Right lobe of liver (tissue), 6 donors: ENCODE results near the gene PXDN. TPM values are rescaled to one million over a fixed set of nuclear protein-coding genes. Genes with fewer than 3 reads are reported as not detected.
A peak's percentile ranks its signal among the peaks of the same experiment; 100 is the strongest.
"Not testable (repeated sequence)": the region's sequence is repeated elsewhere in the genome, so short reads cannot be mapped to it uniquely, and the experiment has no call there.

Source experiments
- ATAC-seq, 4 donors: fragments of 200-7000 bp; cut with Tn5 transposase; one replicate each; pipeline ENCODE4 v1.9.1; 2020; ENCODE audit warnings: mild to moderate bottlenecking in 4 of 4, moderate library complexity in 4 of 4
- DNase-seq, 3 donors: peaks; one replicate each; pipeline ENCODE4 v3.0.0-alpha.2; 2020
- H3K27ac ChIP-seq, 3 donors: fragments of 200-600 bp; one replicate each; pipeline ENCODE4 v1.8.0; 2022
- H3K27me3 ChIP-seq, 2 donors: fragments of 200-600 bp; one replicate each; pipeline ENCODE4 v1.8.0; 2022
- H3K36me3 ChIP-seq, 4 donors: fragments of 200-600 bp; sonication (generic) in 1 of 4; one replicate each; pipeline versions ENCODE4 v1.5.1 to v1.8.0; 2017 to 2022; ENCODE audit warnings: control low read depth in 1 of 4
- H3K4me1 ChIP-seq, 4 donors: fragments of 200-600 bp; sonication (generic) in 1 of 4; one replicate each; pipeline versions ENCODE4 v1.5.1 to v1.8.0; 2017 to 2022; ENCODE audit warnings: control low read depth in 1 of 4
- H3K4me3 ChIP-seq, 3 donors: fragments of 200-600 bp; one replicate each; pipeline ENCODE4 v1.8.0; 2022
- H3K9me3 ChIP-seq, 4 donors: fragments of 200-600 bp; sonication (generic) in 1 of 4; one replicate each; pipeline versions ENCODE4 v1.5.1 to v1.8.0; 2017 to 2022; ENCODE audit warnings: control low read depth in 1 of 4
- POLR2A ChIP-seq: fragments of 450-650 bp; IDR thresholded peaks from one replicate; pipeline ENCODE4 v1.6.1; 2017; ENCODE audit warnings: antibody characterized with exemption, mild to moderate bottlenecking
- WGBS: methylation state at CpG from one replicate; pipeline ENCODE4 v1.1.6; 2018; ENCODE audit warnings: low coverage, low lambda C conversion rate; ENCODE audit not compliant: insufficient coverage; ENCODE audit errors: missing lambda C conversion rate; 5-methylcytosine and 5-hydroxymethylcytosine counted together
- intact Hi-C, 2 donors: fragments of 100-400 bp; cut with DNase I; formaldehyde crosslinking; loops; one replicate each; pipeline versions ENCODE4 v1.11.2 to v1.14.1; 2022
- total RNA-seq, 6 experiments: library from RNA; depleted of rRNA in 2 of 6; stranded (reverse); fragments of >200 nt in 2 of 6; fragmentation: NEBNext Ultra II Directional in 3 of 6; extraction: Animal tissue kit (Norgen Biotek cat#: 25700) in 3 of 6; gene quantifications; one replicate each; pipeline versions ENCODE4 v1.1.0 to v1.2.4, GENCODE V29; 2016 to 2023
- TF ChIP-seq, protein P1 (sequence below), 4 donors: fragments of 200-600 bp in 3 of 4; fragments of 450-650 bp in 1 of 4; IDR thresholded peaks; one replicate each; pipeline versions ENCODE4 v1.5.1 to v1.8.0; 2016 to 2022; ENCODE audit warnings: antibody characterized with exemption in 4 of 4, mild to moderate bottlenecking in 2 of 4
- donor health status: DM: no; HTN: yes; CAD: no.
- donor health status: DM: no; HTN: no; CAD: no.
- donor health status: DM: no; HTN: no; CAD: no.
- donor health status: DM: no; HTN: yes; CAD: no.
- donor health status: DM: no; HTN: yes; CAD: no.

PXDN gene
- total RNA-seq, 6 experiments from 2014 or later, result 5.5 to 21.0 (median 11.4) TPM

DNA sequence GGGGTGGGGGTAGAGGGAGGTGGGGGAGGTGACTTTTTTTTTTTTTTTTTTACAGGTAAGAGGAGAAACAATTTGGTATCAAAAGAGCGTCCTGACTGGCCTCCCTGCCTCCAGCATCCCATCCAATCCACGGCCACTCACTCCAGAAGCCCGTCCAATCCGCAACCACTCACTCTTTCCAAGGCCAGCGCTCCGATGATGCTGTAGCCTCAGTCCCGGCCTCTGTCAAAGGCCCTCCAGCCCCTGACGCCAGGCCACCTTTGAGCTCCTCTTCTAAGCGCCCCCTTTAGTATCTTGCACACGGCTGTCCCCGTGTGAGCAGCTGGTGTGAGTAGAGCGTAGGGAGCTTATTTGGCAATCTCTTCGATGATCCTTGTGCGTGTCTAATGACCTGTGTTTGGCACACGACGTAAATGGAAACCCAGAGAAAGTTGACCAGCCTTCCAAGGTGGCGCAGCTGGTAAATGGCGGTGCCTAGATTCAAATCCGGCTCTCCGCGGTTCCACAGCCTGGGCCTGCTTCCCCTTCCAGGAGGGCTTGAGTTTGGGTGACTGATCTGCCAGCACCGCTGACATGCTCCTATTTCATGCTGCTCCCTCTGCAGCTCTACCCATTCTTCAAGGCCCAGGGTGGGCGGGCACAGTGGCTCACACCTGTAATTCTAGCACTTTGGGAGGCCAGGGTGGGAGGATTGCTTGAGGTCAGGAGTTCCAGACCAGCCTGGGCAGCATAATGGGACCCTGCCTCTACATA is 23.8 kb upstream of the PXDN start:
- no peak for ATAC-seq
- TF ChIP-seq, protein P1, sequence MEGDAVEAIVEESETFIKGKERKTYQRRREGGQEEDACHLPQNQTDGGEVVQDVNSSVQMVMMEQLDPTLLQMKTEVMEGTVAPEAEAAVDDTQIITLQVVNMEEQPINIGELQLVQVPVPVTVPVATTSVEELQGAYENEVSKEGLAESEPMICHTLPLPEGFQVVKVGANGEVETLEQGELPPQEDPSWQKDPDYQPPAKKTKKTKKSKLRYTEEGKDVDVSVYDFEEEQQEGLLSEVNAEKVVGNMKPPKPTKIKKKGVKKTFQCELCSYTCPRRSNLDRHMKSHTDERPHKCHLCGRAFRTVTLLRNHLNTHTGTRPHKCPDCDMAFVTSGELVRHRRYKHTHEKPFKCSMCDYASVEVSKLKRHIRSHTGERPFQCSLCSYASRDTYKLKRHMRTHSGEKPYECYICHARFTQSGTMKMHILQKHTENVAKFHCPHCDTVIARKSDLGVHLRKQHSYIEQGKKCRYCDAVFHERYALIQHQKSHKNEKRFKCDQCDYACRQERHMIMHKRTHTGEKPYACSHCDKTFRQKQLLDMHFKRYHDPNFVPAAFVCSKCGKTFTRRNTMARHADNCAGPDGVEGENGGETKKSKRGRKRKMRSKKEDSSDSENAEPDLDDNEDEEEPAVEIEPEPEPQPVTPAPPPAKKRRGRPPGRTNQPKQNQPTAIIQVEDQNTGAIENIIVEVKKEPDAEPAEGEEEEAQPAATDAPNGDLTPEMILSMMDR (IDR thresholded peaks at IDR 0.05), result no peak
- no peak for TF ChIP-seq POLR2A
- no peak for DNase-seq
- no peaks in the 10 kb centered on the region for H3K9me3 ChIP-seq
- intact Hi-C loops, result no loop called here
- H3K27me3 ChIP-seq, result no peaks in the 10 kb centered on the region
- H3K4me1 ChIP-seq, result no peaks in the 10 kb centered on the region
- H3K4me3 ChIP-seq, result no peak overlapping the region
- 80% methylated on average over 15 of the region's 23 CpGs for WGBS
- no peaks in the 10 kb centered on the region for H3K36me3 ChIP-seq
- H3K27ac ChIP-seq, result no peak overlapping the region

DNA sequence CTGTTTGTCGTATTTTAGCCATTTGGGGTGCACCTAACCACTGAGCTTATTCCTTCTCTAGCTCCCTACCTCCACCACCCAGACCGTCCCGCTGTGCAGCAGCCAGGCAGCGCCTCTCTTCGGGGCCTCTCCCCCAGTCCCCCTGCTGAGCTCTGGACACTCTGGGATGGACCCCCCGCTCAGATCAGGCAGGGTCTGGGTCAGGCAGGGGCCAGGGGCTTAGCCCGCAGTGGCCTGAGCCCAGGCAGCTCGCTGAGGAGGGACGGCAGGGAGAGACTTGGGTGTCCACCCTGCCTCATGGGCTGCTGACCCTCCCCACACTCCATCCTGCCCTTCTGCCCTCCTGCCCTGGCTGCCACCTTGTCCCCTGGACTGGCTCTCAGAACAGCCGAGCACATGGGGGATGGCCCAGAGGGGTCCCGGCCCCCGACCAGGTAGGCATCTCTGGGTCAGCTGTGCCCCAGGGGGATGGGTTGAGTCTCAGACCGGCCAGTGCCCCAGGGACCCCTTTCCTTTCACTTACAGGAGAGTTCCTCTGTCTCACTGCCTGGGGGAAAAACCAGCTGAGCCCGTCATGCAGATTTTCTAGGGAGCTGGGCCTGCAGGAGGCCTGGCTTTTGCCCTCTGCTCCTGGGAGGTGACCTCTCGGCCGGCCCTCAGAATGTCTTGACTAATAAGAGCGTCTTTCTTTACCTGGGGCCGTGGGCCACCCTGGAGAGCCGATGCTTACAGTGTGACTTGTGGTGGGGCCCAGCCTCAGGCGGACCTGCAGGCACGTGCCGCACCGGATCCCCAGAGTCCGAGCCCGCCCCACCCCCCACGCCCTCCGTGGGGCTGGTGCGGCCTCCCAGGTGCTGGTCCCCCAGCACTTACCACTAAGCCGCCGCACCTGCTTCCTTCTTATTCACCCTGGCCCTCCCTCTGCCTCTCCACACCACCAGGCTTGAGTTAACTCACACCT is 22.8 kb upstream of the PXDN start:
- intact Hi-C loops, result no loop called here
- Histone ChIP-seq H3K4me1 (no peaks in the 10 kb centered on the region), H3K27ac (no peak overlapping the region), H3K4me3 (no peak overlapping the region), H3K36me3 (no peaks in the 10 kb centered on the region), H3K27me3 (no peaks in the 10 kb centered on the region), H3K9me3 (no peaks in the 10 kb centered on the region)
- ATAC-seq, result peak in 1 of 4 donors; percentile 37
- no peak for DNase-seq
- TF ChIP-seq, protein P1 (IDR thresholded peaks at IDR 0.05), result no peak
- no peak for TF ChIP-seq POLR2A
- 48% methylated on average over 9 of the region's 30 CpGs for WGBS

DNA sequence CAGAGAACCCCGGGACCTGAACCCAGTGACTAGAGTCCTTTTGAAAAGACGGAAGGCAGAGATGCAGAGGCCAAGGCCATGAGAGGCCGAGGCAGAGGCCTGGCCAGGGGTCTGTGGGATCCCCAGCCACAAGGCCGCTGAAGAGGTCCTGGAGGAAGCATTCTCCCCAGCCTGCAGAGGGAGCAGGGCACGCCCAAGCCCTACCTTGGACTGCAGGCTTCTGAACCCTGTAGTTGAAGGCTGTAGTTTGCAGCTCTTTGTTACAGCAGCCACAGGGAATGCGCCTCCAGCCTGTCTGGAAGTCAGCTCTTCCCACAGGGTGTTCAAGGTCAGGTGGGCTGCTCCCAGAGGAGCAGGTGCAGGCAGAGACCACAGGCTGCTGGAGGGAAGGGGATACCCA is 22.1 kb upstream of the PXDN start:
- intact Hi-C loops, result no loop called here
- no peaks in the 10 kb centered on the region for H3K36me3 ChIP-seq
- peak in 1 of 4 donors; percentile 30 for ATAC-seq
- TF ChIP-seq, protein P1 (IDR thresholded peaks at IDR 0.05), result no peak
- TF ChIP-seq POLR2A, result no peak
- H3K27ac ChIP-seq, result no peak overlapping the region
- no peak overlapping the region for H3K4me3 ChIP-seq
- H3K27me3 ChIP-seq, result no peaks in the 10 kb centered on the region
- H3K9me3 ChIP-seq, result no peaks in the 10 kb centered on the region
- no peaks in the 10 kb centered on the region for H3K4me1 ChIP-seq
- WGBS, result 50% methylated on average over 3 of the region's 6 CpGs
- DNase-seq, result no peak

DNA sequence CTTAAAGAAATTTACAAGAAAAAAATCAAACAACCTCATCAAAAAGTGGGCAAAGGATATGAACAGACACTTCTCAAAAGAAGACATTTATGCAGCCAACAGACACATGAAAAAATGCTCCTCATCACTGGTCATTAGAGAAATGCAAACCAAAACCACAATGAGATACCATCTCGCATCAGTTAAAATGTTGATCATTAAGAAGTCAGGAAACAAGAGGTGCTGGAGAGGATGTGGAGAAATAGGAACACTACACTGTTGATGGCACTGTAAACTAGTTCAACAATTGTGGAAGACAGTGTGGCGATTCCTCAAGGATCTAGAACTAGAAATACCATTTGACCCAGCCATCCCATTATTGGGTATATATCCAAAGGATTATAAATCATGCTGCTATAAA is 20.9 kb upstream of the PXDN start:
- H3K27ac ChIP-seq, H3K36me3 ChIP-seq, intact Hi-C loops, H3K9me3 ChIP-seq, H3K4me3 ChIP-seq, DNase-seq, H3K4me1 ChIP-seq, H3K27me3 ChIP-seq, ATAC-seq: not testable (repeated sequence)
- WGBS, result 70% methylated on average over 2 of the region's 2 CpGs

DNA sequence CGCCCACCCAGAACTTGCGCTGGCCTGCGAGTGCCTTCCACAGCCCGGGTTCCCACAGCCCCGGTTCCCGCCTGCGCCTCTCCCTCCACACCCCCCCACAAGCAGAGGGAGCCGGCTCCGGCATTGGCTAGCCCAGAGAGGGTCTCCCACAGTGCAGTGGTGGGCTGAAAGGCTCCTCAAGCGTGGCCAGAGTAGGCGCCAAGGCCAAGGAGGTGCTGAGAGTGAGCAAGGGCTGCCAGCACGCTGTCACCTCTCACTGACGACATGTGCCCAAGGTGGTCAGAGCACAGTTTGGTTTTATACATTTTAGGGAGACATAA is 15.3 kb upstream of the PXDN start:
- Histone ChIP-seq H3K27me3 (no peaks in the 10 kb centered on the region), H3K36me3 (no peaks in the 10 kb centered on the region), H3K4me3 (no peak overlapping the region), H3K27ac (no peak overlapping the region), H3K9me3 (no peaks in the 10 kb centered on the region), H3K4me1 (no peaks in the 10 kb centered on the region)
- intact Hi-C loops, result no loop called here
- WGBS, result 86% methylated on average over 3 of the region's 13 CpGs
- ATAC-seq (no peak), DNase-seq (no peak)
- TF ChIP-seq, protein P1 (IDR thresholded peaks at IDR 0.05), result no peak
- no peak for TF ChIP-seq POLR2A
